A172 (cell line): ENCODE data around the gene DRICH1. TPM values are rescaled to one million over a fixed set of nuclear protein-coding genes. Genes with fewer than 3 reads are reported as not detected.
"Not testable (repeated sequence)": the region's sequence is repeated elsewhere in the genome, so short reads cannot be mapped to it uniquely, and the experiment has no call there.

Experiments used
- DNase-seq: peaks from one replicate; pipeline ENCODE4 v3.0.0-alpha.2; 2015; ENCODE audit warnings: low spot score
- total RNA-seq: library from RNA; depleted of rRNA; stranded (reverse); fragments of >200 nt; shearing (Covaris generic); gene quantifications from 2 replicates; pipeline ENCODE4 v1.2.3, GENCODE V29; 2014

DRICH1 gene
- total RNA-seq, 1 experiment from 2014 or later: not detected

GRCh38 chr22:23649071-23649501 is 17.0 kb upstream of the DRICH1 start:
- DNase-seq: no peak

DNA sequence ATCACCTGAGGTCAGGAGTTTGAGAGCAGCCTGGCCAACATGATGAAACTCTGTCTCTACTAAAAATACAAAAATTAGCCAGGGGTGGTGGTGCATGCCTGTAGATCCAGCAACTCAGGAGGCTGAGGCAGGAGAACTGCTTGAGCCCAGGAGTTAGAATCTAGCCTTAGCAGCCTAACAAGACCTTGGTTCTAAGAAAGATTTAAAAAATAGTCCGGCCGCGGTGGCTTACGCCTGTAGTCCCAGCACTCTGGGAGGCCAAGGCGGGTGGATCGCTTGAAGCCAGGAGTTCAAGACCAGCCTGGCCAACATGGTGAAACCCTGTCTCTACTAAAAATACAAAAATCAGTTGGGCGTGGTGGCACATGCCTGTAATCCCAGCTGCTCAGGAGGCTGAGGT is 14.4 kb upstream of the DRICH1 start:
- DNase-seq: not testable (repeated sequence)

DNA sequence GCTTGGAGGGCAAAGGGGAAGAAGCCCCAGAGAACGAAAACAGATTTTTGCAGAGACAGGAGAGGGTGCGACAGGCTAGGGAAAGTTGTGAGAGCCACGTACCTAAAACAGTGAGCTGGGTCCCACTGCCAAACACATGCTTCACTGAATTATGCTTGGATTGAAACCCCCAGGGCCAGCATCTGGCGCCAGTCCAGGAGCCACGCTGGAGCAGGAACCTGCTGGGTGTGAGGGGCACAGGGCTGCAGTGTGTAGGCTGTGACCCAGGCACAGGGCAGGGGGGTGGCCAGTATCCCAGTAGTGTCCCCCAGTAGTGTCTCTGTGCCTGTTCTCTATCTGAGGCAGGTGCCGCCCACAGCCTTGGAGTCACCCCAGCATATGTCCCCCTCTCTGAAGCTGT is 8.1 kb upstream of the DRICH1 start:
- not testable (repeated sequence) for DNase-seq

GRCh38 chr22:23639661-23640060 is 7.5 kb upstream of the DRICH1 start:
- DNase-seq: no peak

DNA sequence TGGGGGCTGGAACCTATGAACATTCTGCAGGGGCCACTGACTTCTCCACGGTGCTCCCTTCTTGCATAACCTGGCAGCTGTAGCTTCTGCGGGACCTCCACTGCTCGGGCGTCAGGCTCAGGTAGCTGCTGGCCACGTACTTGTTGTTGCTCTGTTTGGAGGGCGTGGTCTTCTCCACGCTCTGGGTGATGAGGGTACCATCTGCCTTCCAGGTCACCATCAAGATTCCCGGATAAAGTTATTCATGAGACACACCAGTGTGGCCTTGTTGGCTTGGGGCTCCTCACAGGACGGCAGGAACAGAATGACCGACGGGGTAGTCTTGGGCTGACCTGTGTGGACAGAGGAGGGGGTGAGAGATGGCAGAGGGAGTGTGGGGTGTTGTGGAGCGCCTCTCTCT is 6.5 kb upstream of the DRICH1 start:
- DNase-seq: no peak

GRCh38 chr22:23635291-23635690 is 3.2 kb upstream of the DRICH1 start:
- DNase-seq: not testable (repeated sequence)

GRCh38 chr22:23628056-23628743 is 3.9 kb downstream of the DRICH1 start:
- not testable (repeated sequence) for DNase-seq

DNA sequence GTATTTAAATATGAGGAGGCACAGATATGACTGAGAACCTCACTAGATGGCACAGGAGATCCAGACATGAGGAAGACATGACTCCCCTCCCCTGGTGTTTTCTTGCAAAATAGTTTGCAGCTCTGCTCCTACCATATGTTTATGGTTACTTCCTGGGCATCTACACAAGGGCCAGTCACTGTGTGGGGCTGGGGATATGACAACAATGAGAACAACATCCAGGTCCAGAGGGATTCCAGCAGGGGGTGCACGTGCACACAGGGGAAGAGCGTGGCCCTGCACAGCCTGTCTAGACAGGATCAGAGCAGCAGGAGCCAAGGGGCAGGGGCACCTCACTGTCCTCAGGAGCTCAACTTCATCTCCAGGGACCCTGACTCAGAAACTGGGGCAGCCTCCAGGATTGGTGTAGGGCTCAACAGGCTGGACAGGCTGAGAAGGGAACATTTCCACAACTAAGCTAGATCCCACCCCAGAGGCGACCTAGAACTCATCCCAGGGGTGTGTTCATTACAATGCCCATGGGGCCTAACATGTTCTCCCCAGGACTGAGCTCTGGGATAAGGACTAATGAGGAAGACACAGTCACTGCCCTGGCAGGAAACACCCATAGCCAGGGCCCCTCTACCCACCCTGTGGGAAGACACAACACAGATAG is 4.6 kb downstream of the DRICH1 start:
- DNase-seq: not testable (repeated sequence)

- DNase-seq: no peak
Measured at GRCh38 chr22:23626286-23626975, 5.7 kb downstream of the DRICH1 start.

- no peak for DNase-seq
Measured at GRCh38 chr22:23622634-23623033, 9.5 kb downstream of the DRICH1 start.

GRCh38 chr22:23621916-23622315 is 10.2 kb downstream of the DRICH1 start:
- DNase-seq: not testable (repeated sequence)

GRCh38 chr22:23621082-23621780 is 10.9 kb downstream of the DRICH1 start:
- no peak for DNase-seq

- peak; percentile 7 for DNase-seq
Measured at GRCh38 chr22:23613193-23613972, 18.7 kb downstream of the DRICH1 start.

GRCh38 chr22:23609983-23610781 is 21.9 kb downstream of the DRICH1 start:
- no peak for DNase-seq

- DNase-seq: no peak
Measured at GRCh38 chr22:23608583-23608982, 23.5 kb downstream of the DRICH1 start.

DNA sequence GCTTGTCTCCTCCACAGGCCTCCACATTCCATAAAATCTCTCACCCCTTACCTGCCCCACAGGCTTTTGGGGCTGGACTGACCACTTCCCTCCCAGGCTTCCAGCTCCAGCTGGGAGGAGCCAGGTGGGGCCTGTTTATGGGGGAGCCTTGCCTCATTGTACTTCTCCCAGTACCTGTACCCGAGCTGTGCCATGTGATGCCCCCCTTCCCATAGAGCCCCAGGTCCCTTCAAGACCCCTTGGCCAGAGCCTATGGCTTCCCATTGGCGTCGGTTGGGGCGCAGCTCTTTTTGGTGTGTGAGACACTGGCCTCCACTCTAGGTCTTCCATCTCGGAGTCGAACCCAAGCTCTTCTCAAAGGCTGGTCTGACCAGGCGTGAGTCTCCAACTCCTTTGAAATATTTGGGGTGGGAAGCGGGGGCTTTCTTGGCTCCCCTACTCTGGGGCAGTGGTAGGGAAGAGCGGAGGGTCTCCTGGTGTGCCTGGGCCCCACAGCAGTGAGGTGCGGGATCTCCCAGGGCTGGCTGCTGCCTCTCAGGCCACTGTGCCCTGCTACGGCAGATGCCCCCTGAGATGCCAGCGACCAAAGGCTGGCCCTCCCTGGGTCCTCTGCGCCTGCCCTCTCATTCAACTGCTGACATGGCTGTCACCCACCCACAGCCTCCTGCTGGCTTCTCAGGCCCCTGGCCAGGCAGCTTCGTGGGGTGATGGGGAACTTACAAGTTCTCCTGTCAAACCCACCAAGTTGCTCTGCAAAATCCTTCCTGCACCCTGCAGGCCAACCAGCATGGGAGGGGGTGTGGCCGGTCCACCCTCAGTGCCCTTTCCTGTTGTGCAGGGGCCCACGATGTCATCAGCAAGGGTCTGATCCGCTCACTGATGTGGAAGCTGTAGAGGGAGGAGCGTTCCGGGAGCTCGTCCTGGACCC is 25.7 kb downstream of the DRICH1 start:
- no peak for DNase-seq

GRCh38 chr22:23604939-23605712 is 27.0 kb downstream of the DRICH1 start:
- DNase-seq: no peak

DNA sequence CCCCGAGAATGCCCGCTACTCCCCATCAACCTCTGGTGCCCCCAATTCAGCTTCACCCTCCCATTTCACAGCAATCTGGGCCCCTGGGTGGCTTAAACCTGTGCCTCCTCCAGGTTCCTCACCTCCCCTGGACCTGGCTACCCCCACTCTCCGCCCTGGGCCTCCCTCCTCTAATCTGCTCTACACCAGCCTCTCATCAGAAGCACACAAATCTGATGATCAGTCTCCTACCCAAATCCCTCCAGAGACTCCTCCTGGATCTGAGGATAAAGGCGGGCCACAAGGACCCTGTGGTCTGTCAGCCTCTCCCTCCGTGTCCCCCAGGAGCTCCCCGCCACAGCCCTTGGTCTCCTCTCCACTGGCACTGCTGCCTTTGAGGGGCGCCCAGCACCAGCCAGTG is 28.9 kb downstream of the DRICH1 start:
- no peak for DNase-seq
